GM19099 (cell line): ENCODE data around the gene DENND2D.

Experiments used
- POLR2A ChIP-seq: IDR thresholded peaks from 3 replicates; pipeline ENCODE4 v1.6.1; 2011; ENCODE audit warnings: low read depth; ENCODE audit not compliant: insufficient read length; ENCODE audit errors: extremely low read depth

The DENND2D gene

DNA sequence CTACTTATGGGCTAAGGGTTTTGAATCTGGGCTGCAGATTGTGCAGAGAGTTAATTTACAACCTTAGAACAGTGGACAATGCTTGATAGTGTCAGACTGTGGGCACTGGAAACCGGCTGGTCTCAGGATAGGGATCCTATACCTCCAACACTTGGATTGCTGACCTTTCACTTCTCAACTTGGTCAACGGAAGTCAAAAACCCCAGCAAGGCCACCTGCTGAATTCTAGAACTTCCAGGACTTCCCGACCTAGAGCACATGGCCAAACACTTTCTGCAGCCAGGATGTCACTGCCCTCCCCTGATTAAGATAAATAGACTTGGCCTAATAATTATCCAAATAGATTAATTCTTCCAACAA lies 336 bp upstream of the DENND2D start:
- no peak for TF ChIP-seq POLR2A

DNA sequence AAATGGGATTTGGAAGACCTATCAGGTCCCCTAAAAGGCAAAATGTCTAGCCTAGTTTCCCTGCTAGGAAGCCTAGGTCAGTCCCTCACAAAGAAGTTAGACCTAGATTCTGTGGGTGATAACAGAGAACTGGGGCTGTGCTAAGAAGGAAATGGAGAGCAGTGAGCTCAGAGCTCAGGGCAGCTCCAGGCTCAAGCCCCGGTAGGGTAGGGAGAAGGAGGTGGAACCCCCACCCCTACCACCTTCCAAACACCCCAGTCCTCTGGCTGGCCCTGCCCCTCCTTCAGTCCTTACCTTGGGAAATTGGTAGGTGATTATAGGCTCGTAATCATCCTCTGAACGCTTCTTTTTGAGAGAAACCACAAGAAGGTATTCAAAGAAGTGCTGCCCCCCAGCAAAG lies 1.1 kb downstream of the DENND2D start:
- no peak for TF ChIP-seq POLR2A

DNA sequence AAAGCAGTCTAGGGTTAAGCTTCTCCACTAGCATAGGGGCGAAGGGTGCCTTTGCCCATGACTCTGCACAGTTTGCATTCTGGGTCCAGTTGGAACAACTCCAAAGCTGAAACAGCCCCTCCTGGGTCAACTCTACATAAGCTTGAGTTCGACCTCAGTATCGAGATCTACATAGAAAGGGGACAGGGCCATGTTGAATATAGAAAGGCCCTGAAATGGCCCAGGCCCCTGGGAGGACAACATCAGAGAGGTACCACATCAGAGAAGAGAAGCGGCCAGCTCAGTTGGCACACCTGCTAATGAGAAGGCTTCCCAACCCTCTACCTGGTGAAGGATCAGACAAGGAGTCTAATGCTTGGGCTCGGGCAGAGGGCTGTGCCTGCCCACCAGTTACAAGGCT lies 1.6 kb downstream of the DENND2D start:
- no peak for TF ChIP-seq POLR2A

DNA sequence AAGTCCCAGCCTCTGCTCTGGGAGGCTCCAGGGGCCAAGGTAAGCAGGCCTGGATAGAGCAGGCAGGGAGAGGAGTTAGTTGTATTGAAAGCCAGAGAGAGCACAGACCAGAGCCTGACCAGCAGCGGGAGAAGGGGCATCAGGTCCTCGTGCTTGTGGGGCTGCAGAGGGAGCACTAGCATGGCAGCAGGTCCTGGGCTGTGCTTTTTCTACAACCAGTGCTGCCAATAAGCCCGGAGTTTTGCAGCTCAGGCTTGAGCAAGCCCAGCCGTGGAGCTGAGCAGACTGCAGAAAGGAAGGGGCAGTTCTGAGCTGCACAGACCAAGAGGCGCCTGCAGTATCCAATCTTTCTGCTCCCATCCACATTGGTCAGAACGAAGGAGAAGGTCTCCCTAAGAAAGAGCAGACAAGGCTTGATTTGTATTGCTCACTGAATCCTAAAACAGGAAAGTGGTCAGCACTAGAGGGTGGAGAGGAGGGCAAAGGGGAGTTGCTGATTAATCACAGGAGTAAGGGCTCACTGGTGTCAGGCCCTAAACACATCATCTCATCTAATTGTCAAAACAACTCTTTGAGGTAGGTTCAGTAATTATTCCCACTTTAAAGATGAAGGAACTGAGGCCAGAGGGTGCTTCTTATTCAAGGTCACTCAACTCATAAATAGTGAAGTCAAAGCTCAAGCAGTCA lies 2.7 kb downstream of the DENND2D start:
- TF ChIP-seq POLR2A, result no peak

DNA sequence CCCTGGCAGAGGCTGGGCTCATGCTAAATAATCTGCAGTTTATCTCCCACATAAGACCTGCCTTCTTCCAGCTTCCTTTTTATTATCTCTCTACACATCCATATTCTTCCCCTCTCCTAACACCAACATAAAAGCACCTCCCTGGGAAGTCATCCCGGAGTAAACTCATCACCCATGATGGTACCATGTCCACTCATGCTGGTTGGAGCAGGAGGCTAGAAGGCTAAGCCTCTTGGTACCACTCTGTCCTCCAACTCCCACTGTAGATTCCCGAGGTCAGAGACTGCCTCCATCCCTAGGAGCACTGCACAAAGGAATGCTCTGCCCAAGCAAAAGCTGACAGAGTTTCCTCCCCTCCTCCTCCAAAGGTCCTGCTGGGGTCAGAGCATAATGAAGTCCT lies 4.2 kb downstream of the DENND2D start:
- no peak for TF ChIP-seq POLR2A

DNA sequence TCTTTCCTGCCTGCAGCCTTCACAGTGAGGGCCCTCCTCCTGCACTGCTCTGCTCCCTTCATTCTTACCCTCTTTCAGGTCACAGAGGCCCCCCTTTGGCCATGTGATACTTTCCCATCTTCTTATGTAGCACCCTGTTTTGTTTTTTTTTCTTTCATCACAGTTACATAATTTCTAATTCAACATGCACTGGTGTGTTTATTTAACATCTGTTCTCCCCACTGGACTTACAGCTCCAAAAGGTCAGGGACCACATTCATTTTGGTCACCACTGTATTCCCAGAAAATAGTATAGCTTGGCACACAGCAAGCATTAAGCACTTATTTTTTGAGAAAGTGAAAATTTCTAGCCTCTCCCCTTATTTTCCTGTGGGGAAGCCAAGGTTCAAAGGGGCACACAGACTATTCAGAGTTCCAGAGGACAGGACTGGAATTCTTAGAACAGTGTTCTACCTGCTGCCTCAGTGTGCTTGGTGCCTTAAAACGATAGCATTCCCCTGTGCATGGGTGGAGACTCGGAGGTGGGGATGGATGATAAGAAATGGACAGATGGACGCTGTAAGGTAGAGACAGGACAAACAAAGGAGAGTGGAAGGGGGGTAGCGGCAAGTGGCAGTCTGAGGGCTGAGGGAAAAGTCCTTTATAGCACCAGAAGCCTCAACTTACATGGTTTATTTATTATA lies 5.3 kb downstream of the DENND2D start:
- peak; percentile 1 for TF ChIP-seq POLR2A

DNA sequence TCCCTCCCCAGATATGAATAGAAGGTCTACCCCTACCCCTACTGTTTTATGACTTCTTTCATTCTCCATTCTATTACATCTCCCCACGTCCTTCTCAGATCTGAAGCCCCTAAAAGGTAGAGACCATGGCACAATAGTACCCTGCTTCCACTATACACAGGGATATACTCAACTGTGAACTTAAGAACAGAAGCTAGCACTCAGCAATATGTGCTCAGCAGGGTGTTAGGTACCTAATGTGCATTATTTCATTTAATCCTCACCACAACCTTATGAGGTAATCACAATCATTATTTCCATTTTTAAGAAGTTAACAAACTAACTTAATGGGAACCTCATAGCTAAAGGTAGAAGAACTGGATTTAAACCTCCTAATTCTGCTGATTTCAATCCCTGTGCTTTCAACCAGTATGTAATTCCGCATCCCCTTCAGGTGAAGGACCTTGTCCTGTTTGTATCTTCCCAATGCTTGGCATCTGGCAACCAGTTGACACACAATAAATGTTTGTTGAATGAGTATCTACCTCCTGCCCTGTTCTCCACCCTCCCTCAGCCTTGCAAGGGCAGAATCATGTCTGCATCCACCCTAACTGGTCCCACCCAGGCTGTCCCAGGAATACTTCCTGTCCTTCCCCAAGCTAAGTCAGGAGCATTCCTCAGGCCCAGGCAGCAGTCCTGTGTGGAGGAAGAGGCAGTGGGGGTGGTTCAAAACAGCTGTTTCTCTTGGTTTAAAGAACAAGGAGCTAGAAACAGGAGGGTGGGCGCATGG lies 6.5 kb downstream of the DENND2D start:
- TF ChIP-seq POLR2A, result no peak

DNA sequence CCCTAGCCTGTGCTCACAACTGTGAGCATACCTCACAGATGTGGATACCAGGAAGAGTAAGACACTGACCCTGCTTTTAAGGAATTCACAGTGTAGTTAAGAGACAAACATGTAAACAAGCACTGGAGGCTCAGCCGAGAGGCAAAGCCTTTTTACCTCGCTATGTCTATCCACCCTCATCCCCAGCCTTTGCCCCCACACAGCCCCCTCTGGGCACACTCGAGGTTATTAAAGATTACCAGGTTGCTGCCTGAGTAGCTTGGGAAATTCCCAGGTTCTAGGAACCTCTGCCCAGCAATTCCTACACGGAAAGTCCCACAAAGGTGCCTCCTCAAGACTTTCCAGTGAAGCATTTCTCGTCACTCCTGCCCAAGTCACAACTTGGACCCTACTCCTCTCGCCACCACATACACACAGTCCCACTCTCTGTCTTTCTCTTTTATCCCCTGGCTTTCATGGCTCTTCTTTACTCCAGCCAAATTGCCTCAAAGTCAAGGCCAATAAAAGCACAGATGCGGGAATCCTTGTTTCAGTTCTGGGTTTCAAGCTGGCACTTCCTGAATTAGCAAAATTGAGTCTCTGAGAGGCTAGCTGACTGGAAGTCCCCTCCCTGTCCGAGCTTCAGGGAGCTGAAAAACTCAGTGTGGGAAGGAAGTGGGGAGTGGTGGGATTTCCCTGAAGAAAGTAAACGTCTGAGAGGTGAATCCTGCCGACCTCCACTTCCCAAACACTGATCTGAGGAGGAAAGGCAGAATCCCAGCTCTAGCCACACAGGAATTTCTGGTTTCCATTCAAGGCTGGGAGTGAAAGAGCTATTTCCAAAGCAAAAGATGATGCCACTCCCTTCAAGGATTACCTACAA lies 7.6 kb downstream of the DENND2D start:
- no peak for TF ChIP-seq POLR2A

DNA sequence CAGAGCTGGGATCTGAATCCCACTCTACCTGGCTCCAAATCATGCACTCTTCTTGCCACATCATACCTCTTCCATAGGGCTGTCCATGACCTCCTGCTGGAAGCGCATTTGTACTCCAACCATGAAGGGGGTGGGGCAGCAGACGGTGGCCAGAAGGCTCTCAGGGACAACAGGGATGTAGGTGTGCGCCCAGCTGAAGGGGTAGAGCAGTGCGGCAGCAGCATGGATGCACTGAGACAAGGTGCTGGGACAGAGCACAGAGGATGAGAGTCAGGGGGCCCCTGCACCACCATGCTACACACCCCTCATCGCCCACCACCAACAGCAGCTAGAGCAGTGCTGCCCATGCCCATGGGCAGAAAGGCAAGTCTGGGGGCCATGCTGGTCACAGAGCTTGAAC lies 8.4 kb downstream of the DENND2D start:
- TF ChIP-seq POLR2A, result no peak

DNA sequence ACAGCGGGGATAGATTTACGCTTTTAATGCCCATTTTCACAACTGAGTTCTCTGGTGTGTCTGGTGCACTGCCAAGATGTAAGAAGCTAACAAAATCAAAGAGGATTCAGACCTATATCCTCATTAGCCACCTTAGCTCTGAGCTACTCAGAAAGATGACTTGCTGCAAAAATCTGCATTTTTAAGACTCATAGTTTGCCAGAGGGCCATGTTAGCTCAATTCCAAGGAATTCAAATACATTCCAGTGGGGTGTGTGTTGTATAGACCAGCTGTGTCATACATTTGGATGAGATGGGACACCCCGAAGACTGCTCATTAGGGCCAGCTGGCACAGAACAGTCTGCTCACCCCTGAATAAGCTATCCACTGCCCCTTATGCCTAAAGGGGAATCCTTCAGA lies 8.9 kb downstream of the DENND2D start:
- no peak for TF ChIP-seq POLR2A

DNA sequence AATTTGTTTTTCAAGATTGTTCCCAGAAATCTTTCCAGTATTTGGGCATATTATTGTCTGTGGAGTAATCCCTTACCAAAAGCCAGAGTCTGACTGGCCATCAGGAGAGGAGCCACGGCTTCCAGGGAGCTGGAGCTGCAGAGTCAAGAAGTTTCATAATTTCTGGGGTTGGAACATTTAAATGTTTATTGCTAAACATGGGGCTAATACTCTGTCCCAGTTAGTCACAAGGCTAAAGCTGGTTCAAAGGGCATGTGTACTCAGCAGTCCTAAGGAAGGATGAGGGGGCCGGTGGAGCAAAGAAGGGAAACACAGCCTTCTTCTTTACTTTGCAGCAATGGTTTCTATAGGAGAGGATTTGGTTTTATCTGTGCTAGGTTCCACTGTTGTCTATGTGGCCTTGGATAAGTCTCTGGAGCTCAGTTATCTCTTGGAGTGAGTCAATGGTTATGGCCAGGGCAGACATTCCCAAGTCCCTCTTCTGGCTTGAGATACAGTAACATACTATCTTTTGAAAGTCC lies 9.5 kb downstream of the DENND2D start:
- TF ChIP-seq POLR2A, result peak; percentile 22

DNA sequence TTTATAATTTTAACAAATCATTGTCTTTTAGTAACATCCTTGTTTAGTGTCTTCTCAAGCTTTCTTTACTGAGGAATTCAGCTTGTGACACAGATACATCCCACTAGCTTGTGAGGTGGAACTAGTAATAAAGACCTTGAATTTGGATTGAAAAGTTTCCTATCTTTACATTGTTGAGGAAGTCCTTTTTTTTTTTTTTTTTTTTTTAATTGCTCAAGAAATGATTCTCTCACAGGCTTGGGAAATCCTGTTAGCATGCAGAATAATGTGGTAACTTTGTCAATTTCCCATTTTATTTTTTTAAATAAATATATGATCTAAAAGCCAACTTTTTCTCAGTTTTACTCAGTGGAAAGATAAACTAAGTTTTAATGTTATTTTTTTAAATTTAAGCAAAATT lies 15.8 kb downstream of the DENND2D start:
- no peak for TF ChIP-seq POLR2A

DNA sequence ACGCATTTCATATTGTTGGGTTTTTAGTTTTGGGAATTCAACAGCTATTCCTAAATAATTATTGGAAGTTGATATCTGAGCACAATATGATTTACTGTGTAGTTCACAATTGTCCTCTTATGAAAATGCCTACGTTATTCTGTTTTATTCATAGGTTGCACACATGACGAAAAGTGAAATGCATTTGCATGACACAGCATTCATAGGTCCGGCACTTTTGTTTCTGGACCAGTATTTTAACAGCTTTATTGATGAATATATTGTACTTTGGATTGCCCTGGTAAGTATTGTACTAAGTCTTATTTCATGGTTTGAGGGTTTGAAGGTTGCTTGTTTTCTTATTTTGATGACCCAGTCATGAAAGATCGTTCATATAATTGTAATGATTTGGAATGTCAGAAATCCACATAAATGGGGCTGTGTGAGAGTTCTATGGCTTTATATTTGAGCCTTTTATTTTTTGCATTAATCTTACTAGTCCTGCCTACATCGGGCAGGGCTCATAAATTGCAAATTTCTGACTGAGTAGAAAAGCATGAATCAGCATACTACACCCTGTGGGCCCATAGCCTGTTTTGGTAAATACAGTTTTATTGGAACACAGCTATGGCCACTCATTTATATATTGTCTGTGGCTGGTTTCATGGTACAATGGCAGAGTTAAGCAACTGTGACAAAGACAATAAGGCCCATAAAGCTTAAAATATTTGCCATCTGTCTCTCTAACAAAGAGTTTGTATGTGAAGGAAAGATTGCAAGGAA lies 17.0 kb downstream of the DENND2D start:
- no peak for TF ChIP-seq POLR2A

DNA sequence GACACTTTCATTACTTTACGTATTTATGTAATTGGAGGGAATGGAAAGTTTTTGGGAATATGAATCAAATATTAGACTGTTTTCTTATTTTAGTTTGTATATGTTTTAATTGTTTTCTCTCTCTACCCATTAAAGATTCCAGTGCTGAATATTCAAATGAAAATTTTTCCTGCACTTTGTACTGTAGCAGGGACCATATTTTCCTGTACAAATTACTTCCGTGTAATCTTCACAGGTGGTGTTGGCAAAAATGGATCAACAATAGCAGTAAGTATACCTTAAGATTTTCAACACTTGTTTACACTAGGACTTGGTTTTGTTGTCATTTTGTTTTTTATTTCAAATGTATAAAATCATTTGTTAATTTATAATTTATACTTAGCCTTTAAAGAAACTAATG lies 18.4 kb downstream of the DENND2D start:
- TF ChIP-seq POLR2A, result no peak
